Endothelial cell of umbilical vein (primary cell): ENCODE results near the gene TRIP13. TPM values are rescaled to one million over a fixed set of nuclear protein-coding genes. Genes with fewer than 3 reads are reported as not detected.

Experiments used
- BruUV-seq: library from RNA; stranded (reverse); fragments of 400-500 nt; replicated peaks from 2 replicates; lab custom pipeline; 2021; lab: Mats Ljungman, UMichigan
- CTCF ChIA-PET: fragments of 300-600, 350-600 bp; sonication (Branson Sonifier 250); formaldehyde crosslinking; loops from one replicate; lab custom pipeline; 2021; ENCODE audit warnings: antibody characterized with exemption, inconsistent platforms; lab: Charles Lee
- POLR2A ChIA-PET: fragments of 300-600, 350-600 bp; sonication (Branson Sonifier 250); formaldehyde crosslinking; loops from one replicate; lab custom pipeline; 2021; ENCODE audit warnings: antibody characterized with exemption, inconsistent platforms; lab: Charles Lee
- DNase-seq: peaks from one replicate; pipeline ENCODE4 v3.0.0-alpha.2; 2011; ENCODE audit warnings: low read depth, low spot score
- FAIRE-seq: peaks from 2 replicates; lab custom pipeline; 2011; peaks lifted over from hg19 to GRCh38; lab: Jason Lieb, UNC
- H2AFZ ChIP-seq: 2 replicates; pipeline ENCODE4 v1.6.0; 2012; ENCODE audit warnings: low read depth, low read length, control low read depth, inconsistent platforms
- H3K27ac ChIP-seq: 2 replicates; pipeline ENCODE4 v1.5.1; 2011; ENCODE audit warnings: low read depth, mild to moderate bottlenecking, control low read depth, low read length, moderate library complexity; ENCODE audit not compliant: insufficient read depth
- H3K27me3 ChIP-seq, 2 experiments: 2 replicates each; pipeline versions ENCODE4 v1.6.0 to v1.6.1; 2011; ENCODE audit warnings: low read length in 2 of 2, mixed read lengths in 1 of 2; ENCODE audit not compliant: control insufficient read depth in 2 of 2, insufficient read depth in 2 of 2
- H3K36me3 ChIP-seq, 2 experiments: 2 replicates in 1 of 2; 3 replicates in 1 of 2; pipeline ENCODE4 v1.5.1; 2011; ENCODE audit warnings: low read length in 2 of 2, mild to moderate bottlenecking in 1 of 2, moderate library complexity in 1 of 2; ENCODE audit not compliant: control insufficient read depth in 2 of 2, insufficient read depth in 2 of 2; ENCODE audit errors: extremely low read depth in 1 of 2
- H3K4me1 ChIP-seq: 3 replicates; pipeline ENCODE4 v1.5.1; 2011; ENCODE audit warnings: mild to moderate bottlenecking, low read length; ENCODE audit not compliant: control insufficient read depth, insufficient read depth; ENCODE audit errors: extremely low read depth
- H3K4me2 ChIP-seq: 2 replicates; pipeline ENCODE4 v1.6.1; 2011; ENCODE audit warnings: low read length, control low read depth, mixed read lengths; ENCODE audit not compliant: insufficient read depth
- H3K4me3 ChIP-seq, 3 experiments: fragments of 200-600 bp in 1 of 3; sonication (generic), shearing (Covaris generic) in 1 of 3; replicated peaks in 1 of 3; 2 replicates each; pipeline ENCODE4 v1.5.1; 2011 to 2016; ENCODE audit warnings: control low read depth in 3 of 3, low read length in 3 of 3, mild to moderate bottlenecking in 2 of 3, inconsistent platforms in 1 of 3, low read depth in 1 of 3, moderate library complexity in 1 of 3; ENCODE audit not compliant: insufficient read depth in 1 of 3
- H3K79me2 ChIP-seq: 2 replicates; pipeline ENCODE4 v1.6.0; 2012; ENCODE audit warnings: low read length, inconsistent platforms; ENCODE audit not compliant: control insufficient read depth, insufficient read depth
- H3K9ac ChIP-seq: replicated peaks from 2 replicates; pipeline ENCODE3; 2011; ENCODE audit warnings: low read length, control low read depth; ENCODE audit not compliant: insufficient read depth; ENCODE audit errors: extremely low read depth
- H3K9me1 ChIP-seq: replicated peaks from 3 replicates; pipeline ENCODE4 v1.6.0; 2011; ENCODE audit warnings: mild to moderate bottlenecking, low read length; ENCODE audit not compliant: control insufficient read depth, insufficient read depth; ENCODE audit errors: extremely low read depth
- H3K9me3 ChIP-seq: replicated peaks from 2 replicates; pipeline ENCODE4 v1.5.1; 2012; ENCODE audit warnings: low read length, inconsistent platforms; ENCODE audit not compliant: control insufficient read depth, insufficient read depth
- H4K20me1 ChIP-seq: replicated peaks from 2 replicates; pipeline ENCODE3; 2011; ENCODE audit warnings: mild to moderate bottlenecking, low read length; ENCODE audit not compliant: control insufficient read depth, insufficient read depth; ENCODE audit errors: extremely low read depth
- EZH2 ChIP-seq: IDR thresholded peaks from 2 replicates; pipeline ENCODE4 v1.6.1; 2012; ENCODE audit warnings: borderline replicate concordance, low read depth, mild to moderate bottlenecking, moderate library complexity, low read length, inconsistent platforms; ENCODE audit not compliant: severe bottlenecking
- FOS ChIP-seq: IDR thresholded peaks from 2 replicates; pipeline ENCODE4 v1.6.1; 2011; ENCODE audit warnings: mild to moderate bottlenecking, low read length, moderate library complexity, borderline replicate concordance; ENCODE audit not compliant: insufficient read depth
- GATA2 ChIP-seq: IDR thresholded peaks from 2 replicates; pipeline ENCODE4 v1.7.0; 2011; ENCODE audit warnings: low read depth, mild to moderate bottlenecking, moderate library complexity, mixed read lengths, low read length; ENCODE audit not compliant: insufficient read length, insufficient read depth
- JUN ChIP-seq: IDR thresholded peaks from 2 replicates; pipeline ENCODE4 v1.6.1; 2011; ENCODE audit warnings: borderline replicate concordance, low read depth; ENCODE audit not compliant: insufficient read length, insufficient read depth
- MYC ChIP-seq: IDR thresholded peaks from one replicate; pipeline ENCODE4 v1.6.1; 2011; ENCODE audit warnings: mild to moderate bottlenecking, low read depth, low read length
- POLR2A ChIP-seq: IDR thresholded peaks from 2 replicates; pipeline ENCODE4 v1.6.1; 2012; ENCODE audit warnings: low read depth, mild to moderate bottlenecking, control low read depth, low read length
- POLR2AphosphoS5 ChIP-seq: IDR thresholded peaks from 2 replicates; pipeline ENCODE4 v1.6.1; 2012; ENCODE audit warnings: low read depth, mild to moderate bottlenecking, control low read depth, low read length, moderate library complexity; ENCODE audit not compliant: insufficient read depth
- dilution Hi-C: fragments of 300-500 bp; cut with MboI; formaldehyde crosslinking; loops from one replicate; pipeline ENCODE4 v1.15.0; 2019; ENCODE audit warnings: low sequenced_read_pairs; ENCODE audit not compliant: extremely low pct_ligation_motif_present
- intact Hi-C: fragments of 100-400 bp; cut with micrococcal nuclease; formaldehyde crosslinking; loops from one replicate; pipeline ENCODE4 v1.10.0; 2022
- polyA plus RNA-seq, 4 experiments: library from polyadenylated mRNA; depleted of rRNA in 3 of 4; stranded (reverse) in 3 of 4; unstranded in 1 of 4; fragments of >200 nt; gene quantifications; 2 replicates each; pipeline versions ENCODE4 v1.2.1 to v1.2.3, GENCODE V29; 2011 to 2012; ENCODE audit warnings: missing spikeins in 1 of 4
- total RNA-seq: library from RNA; stranded (reverse); gene quantifications from 2 replicates; pipeline ENCODE4 v1.2.3, GENCODE V29; 2021
- TF ChIP-seq, protein P1 (sequence below), 2 donors: IDR thresholded peaks; 1 replicate in 1 of 2; 2 replicates in 1 of 2; pipeline ENCODE4 v1.5.1; 2011; ENCODE audit warnings: low read length in 2 of 2, mild to moderate bottlenecking in 2 of 2, moderate library complexity in 2 of 2, control low read depth in 1 of 2, inconsistent platforms in 1 of 2, low read depth in 1 of 2; ENCODE audit not compliant: insufficient read depth in 1 of 2; ENCODE audit errors: extremely low read depth in 1 of 2
- TF ChIP-seq, protein P2 (sequence below): IDR thresholded peaks from 2 replicates; pipeline ENCODE4 v1.6.1; 2011; ENCODE audit not compliant: insufficient read depth, insufficient read length

The TRIP13 gene
- total and polyA plus RNA-seq, 2 donors (not counting 3 experiments of a cell fraction or from before 2014, with no cell fraction given): 17.4 to 39.0 TPM

DNA sequence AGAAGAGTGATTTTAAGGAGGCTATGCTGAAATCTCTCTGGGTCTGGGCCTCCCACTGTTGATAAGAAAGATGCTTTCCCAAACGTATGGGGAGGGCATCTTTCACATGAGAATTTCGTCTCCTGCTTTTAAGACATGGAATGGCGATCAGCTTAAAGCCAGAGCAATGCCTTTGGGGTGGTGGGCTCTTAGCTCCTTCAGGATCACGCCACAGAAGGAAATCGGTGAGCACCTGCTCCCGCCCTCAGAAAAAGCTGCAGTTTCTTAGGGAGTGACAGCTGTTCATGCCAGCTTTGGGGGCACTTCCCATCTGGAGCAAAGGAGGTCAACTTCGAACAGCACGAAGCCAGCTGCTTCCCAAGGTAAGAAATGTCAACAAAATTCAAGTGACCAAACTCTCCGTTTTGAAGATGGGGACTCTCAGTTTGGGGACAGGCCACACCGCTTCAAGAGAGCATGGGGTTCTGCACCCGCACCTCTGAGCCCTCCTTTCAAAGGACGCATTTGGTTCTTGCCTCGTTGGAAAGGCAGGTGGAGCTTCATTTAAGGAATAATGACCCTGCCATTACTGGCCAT, 39.0 kb downstream of the TRIP13 start:
- Histone ChIP-seq H3K4me2 (no peak overlapping the region), H3K79me2 (no peaks in the 10 kb centered on the region), H3K9me1 (no peaks in the 10 kb centered on the region), H2AFZ (no peak overlapping the region), H3K9ac (no peak overlapping the region), H3K4me1 (peaks cover 2% of the 10 kb centered on the region), H4K20me1 (no peaks in the 10 kb centered on the region), H3K27me3 (peaks cover 0 to under 1% of the 10 kb centered on the region in 2 experiments), H3K36me3 (no peaks in the 10 kb centered on the region), H3K4me3 (no peak overlapping the region), H3K27ac (no peak overlapping the region), H3K9me3 (no peaks in the 10 kb centered on the region)
- no peak for FAIRE-seq
- ChIA-PET POLR2A (no interaction called here), CTCF (interaction anchor here (0.9 to 2.2 kb wide), 4 partner anchors 8 to 243 kb away, joined by 3 to 9 read pairs (median 5); no protein-coding TSS in a partner anchor)
- intact Hi-C loops: no loop called here
- DNase-seq: no peak
- TF ChIP-seq EZH2 (no peak), POLR2A (no peak), POLR2AphosphoS5 (no peak), JUN (no peak), GATA2 (no peak), FOS (no peak), MYC (no peak)
- TF ChIP-seq, protein P1, sequence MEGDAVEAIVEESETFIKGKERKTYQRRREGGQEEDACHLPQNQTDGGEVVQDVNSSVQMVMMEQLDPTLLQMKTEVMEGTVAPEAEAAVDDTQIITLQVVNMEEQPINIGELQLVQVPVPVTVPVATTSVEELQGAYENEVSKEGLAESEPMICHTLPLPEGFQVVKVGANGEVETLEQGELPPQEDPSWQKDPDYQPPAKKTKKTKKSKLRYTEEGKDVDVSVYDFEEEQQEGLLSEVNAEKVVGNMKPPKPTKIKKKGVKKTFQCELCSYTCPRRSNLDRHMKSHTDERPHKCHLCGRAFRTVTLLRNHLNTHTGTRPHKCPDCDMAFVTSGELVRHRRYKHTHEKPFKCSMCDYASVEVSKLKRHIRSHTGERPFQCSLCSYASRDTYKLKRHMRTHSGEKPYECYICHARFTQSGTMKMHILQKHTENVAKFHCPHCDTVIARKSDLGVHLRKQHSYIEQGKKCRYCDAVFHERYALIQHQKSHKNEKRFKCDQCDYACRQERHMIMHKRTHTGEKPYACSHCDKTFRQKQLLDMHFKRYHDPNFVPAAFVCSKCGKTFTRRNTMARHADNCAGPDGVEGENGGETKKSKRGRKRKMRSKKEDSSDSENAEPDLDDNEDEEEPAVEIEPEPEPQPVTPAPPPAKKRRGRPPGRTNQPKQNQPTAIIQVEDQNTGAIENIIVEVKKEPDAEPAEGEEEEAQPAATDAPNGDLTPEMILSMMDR (IDR thresholded peaks at IDR 0.05; ENCODE audit: extremely low read depth in 1 of 2, insufficient read depth in 1 of 2, low read depth in 1 of 2, low read length in 2 of 2): no peak
- TF ChIP-seq, protein P2, sequence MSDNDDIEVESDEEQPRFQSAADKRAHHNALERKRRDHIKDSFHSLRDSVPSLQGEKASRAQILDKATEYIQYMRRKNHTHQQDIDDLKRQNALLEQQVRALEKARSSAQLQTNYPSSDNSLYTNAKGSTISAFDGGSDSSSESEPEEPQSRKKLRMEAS: no peak
- no TSS peak for BruUV-seq
- dilution Hi-C loops: no loop called here
